ENCODE measurements around the gene CCR9.

The CCR9 gene

GRCh38 chr3:45940781-45941365 lies 54.5 kb downstream of the CCR9 start:
- H3K4me3 ChIP-seq (ENCODE audit: low read length): no peak overlapping the region
- no peak for DNase-seq (ENCODE audit: low read depth)
- TF ChIP-seq, protein P1, sequence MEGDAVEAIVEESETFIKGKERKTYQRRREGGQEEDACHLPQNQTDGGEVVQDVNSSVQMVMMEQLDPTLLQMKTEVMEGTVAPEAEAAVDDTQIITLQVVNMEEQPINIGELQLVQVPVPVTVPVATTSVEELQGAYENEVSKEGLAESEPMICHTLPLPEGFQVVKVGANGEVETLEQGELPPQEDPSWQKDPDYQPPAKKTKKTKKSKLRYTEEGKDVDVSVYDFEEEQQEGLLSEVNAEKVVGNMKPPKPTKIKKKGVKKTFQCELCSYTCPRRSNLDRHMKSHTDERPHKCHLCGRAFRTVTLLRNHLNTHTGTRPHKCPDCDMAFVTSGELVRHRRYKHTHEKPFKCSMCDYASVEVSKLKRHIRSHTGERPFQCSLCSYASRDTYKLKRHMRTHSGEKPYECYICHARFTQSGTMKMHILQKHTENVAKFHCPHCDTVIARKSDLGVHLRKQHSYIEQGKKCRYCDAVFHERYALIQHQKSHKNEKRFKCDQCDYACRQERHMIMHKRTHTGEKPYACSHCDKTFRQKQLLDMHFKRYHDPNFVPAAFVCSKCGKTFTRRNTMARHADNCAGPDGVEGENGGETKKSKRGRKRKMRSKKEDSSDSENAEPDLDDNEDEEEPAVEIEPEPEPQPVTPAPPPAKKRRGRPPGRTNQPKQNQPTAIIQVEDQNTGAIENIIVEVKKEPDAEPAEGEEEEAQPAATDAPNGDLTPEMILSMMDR (conservative IDR thresholded peaks at IDR 0.05; ENCODE audit: low read length): no peak

DNA sequence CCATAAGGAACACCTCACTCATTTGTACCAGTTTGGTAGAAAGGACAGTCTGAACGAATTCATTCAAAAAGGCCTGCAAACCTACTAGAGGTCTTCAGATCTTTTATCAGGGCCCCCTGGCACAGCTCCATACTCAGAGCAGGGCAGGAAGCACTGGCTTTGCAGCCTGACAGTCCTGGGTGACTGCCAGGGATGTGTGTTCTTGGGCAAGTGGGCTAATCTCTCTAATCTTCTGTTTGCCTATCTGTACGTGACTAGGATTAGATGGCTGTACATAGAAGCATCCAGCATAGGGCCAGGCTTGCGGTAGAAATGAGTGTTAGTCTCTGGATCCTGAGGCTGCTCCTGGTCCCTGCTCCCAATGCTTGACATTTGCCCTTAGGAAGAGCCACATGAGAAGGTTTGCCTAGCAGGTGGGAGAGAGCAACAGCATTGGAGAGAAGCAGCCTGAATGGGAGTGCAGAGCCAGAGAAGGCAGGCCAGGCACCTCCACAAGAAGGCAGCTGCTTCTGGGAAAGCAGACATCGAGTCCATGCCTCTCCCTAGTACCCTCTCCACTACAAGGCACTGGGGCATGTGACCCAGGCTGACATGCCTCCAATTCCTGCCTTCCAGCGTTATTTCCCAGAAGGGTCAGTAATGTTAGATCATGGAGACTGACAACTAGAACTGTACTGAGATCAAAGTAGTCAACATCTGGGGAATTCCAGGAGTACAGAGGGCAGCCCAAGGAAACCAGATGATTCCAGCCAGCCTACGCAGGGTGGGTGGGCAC lies 55.9 kb downstream of the CCR9 start:
- H3K4me3 ChIP-seq (ENCODE audit: low read length): no peak overlapping the region
- TF ChIP-seq, protein P1 (conservative IDR thresholded peaks at IDR 0.05; ENCODE audit: low read length): no peak
- DNase-seq (ENCODE audit: low read depth): no peak

DNA sequence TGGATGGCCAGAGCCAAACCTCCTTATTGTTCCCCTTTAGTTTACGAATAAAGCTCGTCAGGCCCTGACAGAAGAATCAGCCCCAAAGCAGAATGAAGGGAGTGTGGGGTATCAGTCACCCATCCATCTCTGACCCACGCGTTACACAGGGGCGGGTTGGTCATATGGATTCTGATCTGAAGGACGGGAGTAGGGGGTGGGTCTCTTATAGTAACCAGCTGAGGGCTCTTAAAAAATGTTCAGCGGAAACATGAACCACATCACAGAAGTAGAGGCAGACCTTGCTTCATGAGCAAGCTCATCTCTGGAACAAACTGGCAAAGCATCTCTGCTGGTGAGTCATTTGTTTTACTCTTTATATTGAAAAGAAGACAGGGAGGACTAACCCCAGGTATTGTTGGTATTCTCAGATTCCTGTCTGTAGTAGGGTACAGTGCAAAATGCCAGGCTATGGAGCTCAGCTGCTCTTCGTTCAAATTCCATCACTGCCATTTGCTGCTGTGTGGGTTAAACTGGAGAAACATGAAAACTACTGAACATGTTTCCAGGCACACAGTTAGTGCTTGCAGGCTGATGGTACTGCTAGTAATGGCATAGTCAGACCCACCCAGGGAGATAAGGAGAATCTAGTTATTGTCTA lies 57.0 kb downstream of the CCR9 start, which contains the start of gene CXCR6:
Gene CXCR6, plus strand, starts transcription at position 258 of the 640 bp plus-strand sequence. CDS start 3,018 bp downstream, outside the sequence.
- TF ChIP-seq, protein P1 (conservative IDR thresholded peaks at IDR 0.05; ENCODE audit: low read length): no peak
- H3K4me3 ChIP-seq (ENCODE audit: low read length): no peak within 1 kb of the TSS
- DNase-seq (ENCODE audit: low read depth): no peak

- TF ChIP-seq, protein P1 (conservative IDR thresholded peaks at IDR 0.05; ENCODE audit: low read length): no peak
- no peak for DNase-seq (ENCODE audit: low read depth)
- H3K4me3 ChIP-seq (ENCODE audit: low read length): no peak overlapping the region
Measured at GRCh38 chr3:45944830-45945620, 58.7 kb downstream of the CCR9 start.

DNA sequence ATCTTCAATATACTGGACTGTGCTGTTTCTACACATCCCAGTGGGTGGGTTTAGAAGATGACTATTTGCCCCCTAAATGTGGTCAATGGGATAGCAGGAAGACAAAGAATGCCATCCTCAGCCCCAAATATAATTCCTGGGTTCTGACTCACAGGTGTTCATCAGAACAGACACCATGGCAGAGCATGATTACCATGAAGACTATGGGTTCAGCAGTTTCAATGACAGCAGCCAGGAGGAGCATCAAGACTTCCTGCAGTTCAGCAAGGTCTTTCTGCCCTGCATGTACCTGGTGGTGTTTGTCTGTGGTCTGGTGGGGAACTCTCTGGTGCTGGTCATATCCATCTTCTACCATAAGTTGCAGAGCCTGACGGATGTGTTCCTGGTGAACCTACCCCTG lies 60.0 kb downstream of the CCR9 start:
- no peak overlapping the region for H3K4me3 ChIP-seq (ENCODE audit: low read length)
- DNase-seq (ENCODE audit: low read depth): peak; percentile 25
- TF ChIP-seq, protein P1 (conservative IDR thresholded peaks at IDR 0.05; ENCODE audit: low read length): peak; percentile 30

- H3K4me3 ChIP-seq (ENCODE audit: low read length): no peak overlapping the region
- TF ChIP-seq, protein P1 (conservative IDR thresholded peaks at IDR 0.05; ENCODE audit: low read length): no peak
Measured at GRCh38 chr3:45946875-45947274, 60.5 kb downstream of the CCR9 start.

More at GRCh38 chr3:45946875-45947274, 60.5 kb downstream of the CCR9 start:
- DNase-seq (ENCODE audit: low read depth): no peak

Data from AG10803 (cell line).